ENCODE measurements around the gene DPF3. TPM values are rescaled to one million over a fixed set of nuclear protein-coding genes. Genes with fewer than 3 reads are reported as not detected.

The DPF3 gene
- total and polyA plus RNA-seq, 9 donors, result 1.3 to 3.9 (median 1.9) TPM

- no peak for DNase-seq
- 89% methylated on average over 11 of the region's 12 CpGs for WGBS (ENCODE audit: insufficient coverage)
- Histone ChIP-seq H3K27ac (ENCODE audit: low read length) (no peak overlapping the region), H3K9me3 (replicated peaks; ENCODE audit: control insufficient read depth, low read depth, low read length) (no peaks in the 10 kb centered on the region), H3K27me3 (ENCODE audit: control insufficient read depth, insufficient read depth, low read length) (no peaks in the 10 kb centered on the region), H3K4me1 (ENCODE audit: control insufficient read depth, insufficient read depth, low read length) (peaks cover 21% of the 10 kb centered on the region), H3K36me3 (ENCODE audit: control insufficient read depth, insufficient read depth, low read length) (no peaks in the 10 kb centered on the region), H3K4me3 (ENCODE audit: low read length) (no peak overlapping the region)
These were observed 283.6 kb downstream of the DPF3 start for GRCh38 chr14:72610096-72610830.

GRCh38 chr14:72609205-72609916 is 284.5 kb downstream of the DPF3 start:
- WGBS (ENCODE audit: insufficient coverage), result 93% methylated on average over 3 of the region's 12 CpGs
- peaks cover 16% of the 10 kb centered on the region for H3K4me1 ChIP-seq (ENCODE audit: control insufficient read depth, insufficient read depth, low read length)
- no peaks in the 10 kb centered on the region for H3K9me3 ChIP-seq (replicated peaks; ENCODE audit: control insufficient read depth, low read depth, low read length)

GRCh38 chr14:72608391-72609204 is 285.3 kb downstream of the DPF3 start:
- Histone ChIP-seq H3K27ac (ENCODE audit: low read length) (no peak overlapping the region), H3K4me3 (ENCODE audit: low read length) (no peak overlapping the region), H3K4me1 (ENCODE audit: control insufficient read depth, insufficient read depth, low read length) (peaks cover 9% of the 10 kb centered on the region), H3K36me3 (ENCODE audit: control insufficient read depth, insufficient read depth, low read length) (no peaks in the 10 kb centered on the region), H3K27me3 (ENCODE audit: control insufficient read depth, insufficient read depth, low read length) (no peaks in the 10 kb centered on the region), H3K9me3 (replicated peaks; ENCODE audit: control insufficient read depth, low read depth, low read length) (no peaks in the 10 kb centered on the region)
- no peak for DNase-seq
- WGBS (ENCODE audit: insufficient coverage), result 84% methylated on average over 4 of the region's 8 CpGs

More at GRCh38 chr14:72609205-72609916, 284.5 kb downstream of the DPF3 start:
- Histone ChIP-seq H3K36me3 (ENCODE audit: control insufficient read depth, insufficient read depth, low read length) (no peaks in the 10 kb centered on the region), H3K4me3 (ENCODE audit: low read length) (no peak overlapping the region), H3K27me3 (ENCODE audit: control insufficient read depth, insufficient read depth, low read length) (no peaks in the 10 kb centered on the region), H3K27ac (ENCODE audit: low read length) (no peak overlapping the region)
- DNase-seq, result no peak

- DNase-seq, result no peak
- WGBS (ENCODE audit: insufficient coverage), result 60% methylated on average over 9 of the region's 12 CpGs
- Histone ChIP-seq H3K9me3 (replicated peaks; ENCODE audit: control insufficient read depth, low read depth, low read length) (no peaks in the 10 kb centered on the region), H3K27me3 (ENCODE audit: control insufficient read depth, insufficient read depth, low read length) (no peaks in the 10 kb centered on the region), H3K27ac (ENCODE audit: low read length) (no peak overlapping the region), H3K36me3 (ENCODE audit: control insufficient read depth, insufficient read depth, low read length) (no peaks in the 10 kb centered on the region), H3K4me3 (ENCODE audit: low read length) (no peak overlapping the region), H3K4me1 (ENCODE audit: control insufficient read depth, insufficient read depth, low read length) (peaks cover 3% of the 10 kb centered on the region)
These were observed 286.3 kb downstream of the DPF3 start for GRCh38 chr14:72607386-72608130.

- Histone ChIP-seq H3K9me3 (replicated peaks; ENCODE audit: control insufficient read depth, low read depth, low read length) (no peaks in the 10 kb centered on the region), H3K4me1 (ENCODE audit: control insufficient read depth, insufficient read depth, low read length) (peaks cover 3% of the 10 kb centered on the region), H3K4me3 (ENCODE audit: low read length) (no peak overlapping the region), H3K36me3 (ENCODE audit: control insufficient read depth, insufficient read depth, low read length) (no peaks in the 10 kb centered on the region), H3K27ac (ENCODE audit: low read length) (no peak overlapping the region), H3K27me3 (ENCODE audit: control insufficient read depth, insufficient read depth, low read length) (no peaks in the 10 kb centered on the region)
- DNase-seq, result no peak
- WGBS (ENCODE audit: insufficient coverage), result 80% methylated on average over 1 of the region's 1 CpG
These were observed 287.0 kb downstream of the DPF3 start for GRCh38 chr14:72606879-72607278.

GRCh38 chr14:72605921-72606220 is 288.0 kb downstream of the DPF3 start:
- Histone ChIP-seq H3K27me3 (ENCODE audit: control insufficient read depth, insufficient read depth, low read length) (no peaks in the 10 kb centered on the region), H3K4me3 (ENCODE audit: low read length) (no peak overlapping the region), H3K27ac (ENCODE audit: low read length) (no peak overlapping the region), H3K9me3 (replicated peaks; ENCODE audit: control insufficient read depth, low read depth, low read length) (no peaks in the 10 kb centered on the region), H3K36me3 (ENCODE audit: control insufficient read depth, insufficient read depth, low read length) (no peaks in the 10 kb centered on the region), H3K4me1 (ENCODE audit: control insufficient read depth, insufficient read depth, low read length) (peaks cover 6% of the 10 kb centered on the region)
- DNase-seq, result no peak
- 82% methylated on average over 2 of the region's 3 CpGs for WGBS (ENCODE audit: insufficient coverage)

- H3K36me3 ChIP-seq (ENCODE audit: control insufficient read depth, insufficient read depth, low read length), result no peaks in the 10 kb centered on the region
- H3K4me3 ChIP-seq (ENCODE audit: low read length), result no peak overlapping the region
- 73% methylated on average over 10 of the region's 18 CpGs for WGBS (ENCODE audit: insufficient coverage)
These were observed 288.6 kb downstream of the DPF3 start for GRCh38 chr14:72605096-72605920.

GRCh38 chr14:72604133-72604532 is 289.8 kb downstream of the DPF3 start:
- no peak for DNase-seq
- no peaks in the 10 kb centered on the region for H3K9me3 ChIP-seq (replicated peaks; ENCODE audit: control insufficient read depth, low read depth, low read length)
- H3K4me1 ChIP-seq (ENCODE audit: control insufficient read depth, insufficient read depth, low read length), result peaks cover 18% of the 10 kb centered on the region
- no peak overlapping the region for H3K27ac ChIP-seq (ENCODE audit: low read length)
- no peaks in the 10 kb centered on the region for H3K36me3 ChIP-seq (ENCODE audit: control insufficient read depth, insufficient read depth, low read length)
- H3K27me3 ChIP-seq (ENCODE audit: control insufficient read depth, insufficient read depth, low read length), result no peaks in the 10 kb centered on the region
- 85% methylated on average over 3 of the region's 3 CpGs for WGBS (ENCODE audit: insufficient coverage)
- no peak overlapping the region for H3K4me3 ChIP-seq (ENCODE audit: low read length)

More at GRCh38 chr14:72605096-72605920, 288.6 kb downstream of the DPF3 start:
- DNase-seq, result no peak
- H3K27ac ChIP-seq (ENCODE audit: low read length), result no peak overlapping the region
- H3K4me1 ChIP-seq (ENCODE audit: control insufficient read depth, insufficient read depth, low read length), result peaks cover 12% of the 10 kb centered on the region
- H3K27me3 ChIP-seq (ENCODE audit: control insufficient read depth, insufficient read depth, low read length), result no peaks in the 10 kb centered on the region
- H3K9me3 ChIP-seq (replicated peaks; ENCODE audit: control insufficient read depth, low read depth, low read length), result no peaks in the 10 kb centered on the region

- no peak for DNase-seq
- Histone ChIP-seq H3K4me3 (ENCODE audit: low read length) (no peak overlapping the region), H3K36me3 (ENCODE audit: control insufficient read depth, insufficient read depth, low read length) (no peaks in the 10 kb centered on the region), H3K27ac (ENCODE audit: low read length) (no peak overlapping the region), H3K4me1 (ENCODE audit: control insufficient read depth, insufficient read depth, low read length) (peaks cover 18% of the 10 kb centered on the region), H3K9me3 (replicated peaks; ENCODE audit: control insufficient read depth, low read depth, low read length) (no peaks in the 10 kb centered on the region), H3K27me3 (ENCODE audit: control insufficient read depth, insufficient read depth, low read length) (no peaks in the 10 kb centered on the region)
- 52% methylated on average over 2 of the region's 4 CpGs for WGBS (ENCODE audit: insufficient coverage)
These were observed 290.3 kb downstream of the DPF3 start for GRCh38 chr14:72603639-72604038.

All from muscle of leg (tissue), 11 donors.